Left ventricle myocardium inferior (tissue), 1 donor: Measurements from ENCODE around the gene PLA2G4D. TPM values are rescaled to one million over a fixed set of nuclear protein-coding genes. Genes with fewer than 3 reads are reported as not detected.

Source experiments
- DNase-seq: peaks from one replicate; pipeline ENCODE4 v3.0.0-alpha.2; 2020
- H3K27ac ChIP-seq: fragments of 200-600 bp; replicated peaks from 2 replicates; pipeline ENCODE4 v1.8.0; 2021
- H3K27me3 ChIP-seq: fragments of 200-600 bp; 2 replicates; pipeline ENCODE4 v1.8.0; 2021; ENCODE audit warnings: low read depth
- H3K36me3 ChIP-seq: fragments of 200-600 bp; 2 replicates; pipeline ENCODE4 v1.8.0; 2021
- H3K4me1 ChIP-seq: fragments of 200-600 bp; 2 replicates; pipeline ENCODE4 v1.8.0; 2021
- H3K4me3 ChIP-seq: fragments of 200-600 bp; 2 replicates; pipeline ENCODE4 v1.8.0; 2021; ENCODE audit warnings: mild to moderate bottlenecking, moderate library complexity
- H3K9me3 ChIP-seq: fragments of 200-600 bp; replicated peaks from 2 replicates; pipeline ENCODE4 v1.8.0; 2021
- CTCF ChIP-seq: fragments of 200-600 bp; IDR thresholded peaks from 2 replicates; pipeline ENCODE4 v1.8.0; 2021; ENCODE audit warnings: antibody characterized with exemption, mild to moderate bottlenecking, borderline replicate concordance
- intact Hi-C: fragments of 100-400 bp; cut with micrococcal nuclease; formaldehyde crosslinking; loops from one replicate; pipeline ENCODE4 v1.11.0; 2022
- total RNA-seq: library from RNA; stranded (reverse); fragmentation: NEBNext Ultra II Directional; extraction: Animal tissue kit (Norgen Biotek cat#: 25700); gene quantifications from one replicate; pipeline ENCODE4 v1.2.1, GENCODE V29; 2021
- donor health status: DM: no; HTN: yes; CAD: no; lungs with severe emphysema.

PLA2G4D gene
- total RNA-seq, 1 donor from 2014 or later = not detected

DNA sequence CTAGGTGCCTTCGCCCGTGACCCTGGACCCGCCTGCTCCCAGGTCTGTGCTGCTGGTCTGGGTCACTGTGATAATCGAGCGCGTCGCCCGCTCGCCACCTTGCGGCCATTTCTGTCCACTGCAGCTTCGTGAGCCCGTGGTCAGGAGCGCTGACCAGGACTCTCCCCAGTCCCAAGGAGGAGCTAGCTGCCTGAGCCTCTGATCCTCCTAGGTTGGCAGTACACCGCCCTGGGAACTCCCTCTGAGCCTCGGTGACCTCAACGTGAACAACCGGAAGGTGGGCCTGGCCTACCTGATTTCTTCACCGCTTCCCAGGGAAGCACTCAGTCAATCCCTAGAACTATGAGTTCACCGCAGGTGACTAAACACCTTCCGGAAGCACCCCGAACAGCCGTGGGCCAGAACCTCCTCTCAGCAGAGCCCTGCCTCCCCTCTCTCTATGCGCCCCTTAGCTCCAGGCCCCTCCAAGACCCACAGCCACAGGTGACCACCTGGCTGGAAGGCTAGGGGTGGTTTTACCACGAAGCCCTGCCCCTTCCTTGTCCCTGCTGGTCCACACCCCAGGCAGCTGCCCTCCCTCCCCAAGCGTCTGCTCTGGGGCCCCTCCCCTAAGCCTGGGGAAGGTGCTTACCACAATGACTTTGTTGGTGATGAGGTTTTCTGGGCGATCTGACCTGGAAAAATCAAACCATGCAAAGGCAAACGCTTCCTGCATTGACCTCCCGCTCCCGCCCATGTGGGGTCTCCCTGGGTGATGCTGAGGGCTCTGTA is 9.7 kb downstream of the PLA2G4D start:
- Histone ChIP-seq H3K27me3 (peaks cover 47% of the 10 kb centered on the region), H3K27ac (no peak overlapping the region), H3K36me3 (no peaks in the 10 kb centered on the region), H3K4me3 (no peak overlapping the region), H3K4me1 (peaks cover 10% of the 10 kb centered on the region), H3K9me3 (no peaks in the 10 kb centered on the region)
- TF ChIP-seq CTCF = peak; percentile 96
- peak; percentile 54 for DNase-seq
- intact Hi-C loops = no loop called here

DNA sequence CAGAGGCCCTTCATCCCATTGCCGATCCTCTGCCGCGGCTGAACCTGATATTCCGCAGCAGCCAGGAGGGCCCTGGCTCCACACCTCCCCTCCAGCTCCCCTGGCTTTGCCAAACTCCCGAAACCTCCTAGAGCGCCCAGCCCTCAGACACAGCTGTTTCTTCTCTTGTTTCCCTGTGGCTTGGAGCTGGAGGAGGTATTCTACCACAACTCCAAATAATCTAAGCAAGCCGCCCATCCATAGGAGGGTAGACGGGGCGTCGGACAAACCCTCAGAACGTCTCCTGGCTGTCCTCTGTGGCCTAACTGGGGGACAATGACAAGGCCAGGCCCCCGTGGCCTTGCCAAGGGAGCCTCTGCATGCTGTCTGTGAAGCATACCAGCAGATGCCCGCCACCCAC is 10.4 kb downstream of the PLA2G4D start:
- intact Hi-C loops = no loop called here
- no peak overlapping the region for H3K27ac ChIP-seq
- peaks cover 3% of the 10 kb centered on the region for H3K4me1 ChIP-seq
- TF ChIP-seq CTCF = no peak
- H3K36me3 ChIP-seq = no peaks in the 10 kb centered on the region
- H3K27me3 ChIP-seq = peaks cover 48% of the 10 kb centered on the region
- H3K9me3 ChIP-seq = no peaks in the 10 kb centered on the region
- no peak for DNase-seq
- H3K4me3 ChIP-seq = no peak overlapping the region

- H3K9me3 ChIP-seq = no peaks in the 10 kb centered on the region
- H3K27me3 ChIP-seq = peaks cover 45% of the 10 kb centered on the region
- DNase-seq = no peak
- TF ChIP-seq CTCF = no peak
- no peak overlapping the region for H3K27ac ChIP-seq
- intact Hi-C loops = no loop called here
- no peak overlapping the region for H3K4me3 ChIP-seq
- no peaks in the 10 kb centered on the region for H3K36me3 ChIP-seq
- no peaks in the 10 kb centered on the region for H3K4me1 ChIP-seq
Measured at GRCh38 chr15:42083605-42083908, 10.8 kb downstream of the PLA2G4D start.

GRCh38 chr15:42082823-42083604 is 11.3 kb downstream of the PLA2G4D start:
- no peak for DNase-seq
- no peak for TF ChIP-seq CTCF
- intact Hi-C loops = no loop called here
- no peak overlapping the region for H3K27ac ChIP-seq
- H3K4me3 ChIP-seq = no peak overlapping the region
- peaks cover 43% of the 10 kb centered on the region for H3K27me3 ChIP-seq
- H3K4me1 ChIP-seq = no peaks in the 10 kb centered on the region
- no peaks in the 10 kb centered on the region for H3K9me3 ChIP-seq
- no peaks in the 10 kb centered on the region for H3K36me3 ChIP-seq

GRCh38 chr15:42082141-42082540 is 12.2 kb downstream of the PLA2G4D start:
- Histone ChIP-seq H3K9me3 (no peaks in the 10 kb centered on the region), H3K27me3 (peaks cover 38% of the 10 kb centered on the region), H3K4me3 (no peak overlapping the region), H3K4me1 (no peaks in the 10 kb centered on the region), H3K36me3 (no peaks in the 10 kb centered on the region), H3K27ac (no peak overlapping the region)
- no peak for DNase-seq
- intact Hi-C loops = no loop called here
- TF ChIP-seq CTCF = no peak
